RWPE2 (cell line): Measurements from ENCODE around the gene KCNE5.
"Not testable (repeated sequence)": the region's sequence is repeated elsewhere in the genome, so short reads cannot be mapped to it uniquely, and the experiment has no call there.

Experiments
- ATAC-seq: fragments of 200-7000 bp; cut with Tn5 transposase; 3 replicates; pipeline ENCODE4 v1.9.1; 2021; ENCODE audit warnings: low read depth
- DNase-seq: peaks from one replicate; pipeline ENCODE4 v3.0.0-alpha.2; 2020; ENCODE audit warnings: low spot score
- H3K27ac ChIP-seq: fragments of 450-650 bp; 2 replicates; pipeline ENCODE4 v1.5.1; 2017; ENCODE audit warnings: mild to moderate bottlenecking; ENCODE audit not compliant: poor library complexity, severe bottlenecking
- H3K27me3 ChIP-seq: fragments of 250-450 bp; sonication (Bioruptor Pico); 2 replicates; pipeline ENCODE4 v1.5.1; 2021; ENCODE audit warnings: mild to moderate bottlenecking, moderate library complexity; ENCODE audit not compliant: insufficient read depth, poor library complexity, severe bottlenecking
- H3K36me3 ChIP-seq: fragments of 250-450 bp; sonication (Bioruptor Pico); 2 replicates; pipeline ENCODE4 v1.5.1; 2020; ENCODE audit warnings: low read depth, mild to moderate bottlenecking, moderate library complexity
- H3K4me1 ChIP-seq: fragments of 250-450 bp; sonication (Bioruptor Pico); 2 replicates; pipeline ENCODE4 v1.5.1; 2021; ENCODE audit warnings: mild to moderate bottlenecking, moderate library complexity; ENCODE audit not compliant: insufficient read depth, poor library complexity, severe bottlenecking
- H3K4me3 ChIP-seq: fragments of 250-450 bp; sonication (Bioruptor Pico); 2 replicates; pipeline ENCODE4 v1.5.1; 2021; ENCODE audit warnings: mild to moderate bottlenecking, moderate library complexity; ENCODE audit not compliant: severe bottlenecking
- H3K9me3 ChIP-seq: fragments of 250-450 bp; sonication (Bioruptor Pico); 2 replicates; pipeline ENCODE4 v1.5.1; 2021; ENCODE audit warnings: mild to moderate bottlenecking, moderate library complexity; ENCODE audit not compliant: severe bottlenecking
- CTCF ChIP-seq: fragments of 450-650 bp; IDR thresholded peaks from one replicate; pipeline ENCODE4 v1.5.1; 2017; ENCODE audit warnings: mild to moderate bottlenecking, moderate library complexity; ENCODE audit not compliant: poor library complexity, severe bottlenecking

KCNE5 gene

GRCh38 chrX:109624641-109625616 is at the start of gene KCNE5:
Gene KCNE5 (minus strand): TSS chrX:109625172. CDS start chrX:109625020, 152 bp downstream.
- Histone ChIP-seq H3K36me3 (no peaks in the 10 kb centered on the region), H3K4me1 (no peaks in the 10 kb centered on the region), H3K9me3 (no peaks in the 10 kb centered on the region), H3K27me3 (no peaks in the 10 kb centered on the region), H3K4me3 (no peak within 1 kb of the TSS), H3K27ac (no peak within 1 kb of the TSS)
- ATAC-seq: no peak
- DNase-seq: no peak
- no peak for TF ChIP-seq CTCF

GRCh38 chrX:109672239-109672638 is 47.3 kb upstream of the KCNE5 start:
- H3K36me3 ChIP-seq: peaks cover 52% of the 10 kb centered on the region
- DNase-seq (no peak), ATAC-seq (no peak)
- no peaks in the 10 kb centered on the region for H3K4me1 ChIP-seq
- H3K27ac ChIP-seq: no peak overlapping the region
- no peak for TF ChIP-seq CTCF
- H3K4me3 ChIP-seq: no peak overlapping the region
- no peaks in the 10 kb centered on the region for H3K9me3 ChIP-seq
- H3K27me3 ChIP-seq: no peaks in the 10 kb centered on the region

GRCh38 chrX:109671170-109671569 is 46.2 kb upstream of the KCNE5 start:
- not testable (repeated sequence) for DNase-seq, H3K27me3 ChIP-seq, H3K4me3 ChIP-seq, H3K4me1 ChIP-seq, H3K9me3 ChIP-seq, H3K27ac ChIP-seq, ATAC-seq
- peaks cover 60% of the 10 kb centered on the region for H3K36me3 ChIP-seq

GRCh38 chrX:109667986-109668385 is 43.0 kb upstream of the KCNE5 start:
- peaks cover 63% of the 10 kb centered on the region for H3K36me3 ChIP-seq

More at GRCh38 chrX:109667986-109668385, 43.0 kb upstream of the KCNE5 start:
- H3K27me3 ChIP-seq: no peaks in the 10 kb centered on the region
- H3K9me3 ChIP-seq: no peaks in the 10 kb centered on the region
- no peak for TF ChIP-seq CTCF
- H3K4me3 ChIP-seq: no peak overlapping the region
- H3K4me1 ChIP-seq: no peaks in the 10 kb centered on the region
- DNase-seq: no peak
- ATAC-seq: no peak
- no peak overlapping the region for H3K27ac ChIP-seq
